HTERT RPE-1 (cell line): ENCODE data around the gene CTCFL.

Source experiments
- in situ Hi-C: fragments of 300-500 bp; cut with MboI; formaldehyde crosslinking; loops from 4 replicates; pipeline ENCODE4 v1.14.3; 2020; ENCODE audit warnings: low sequenced_read_pairs

The CTCFL gene

DNA sequence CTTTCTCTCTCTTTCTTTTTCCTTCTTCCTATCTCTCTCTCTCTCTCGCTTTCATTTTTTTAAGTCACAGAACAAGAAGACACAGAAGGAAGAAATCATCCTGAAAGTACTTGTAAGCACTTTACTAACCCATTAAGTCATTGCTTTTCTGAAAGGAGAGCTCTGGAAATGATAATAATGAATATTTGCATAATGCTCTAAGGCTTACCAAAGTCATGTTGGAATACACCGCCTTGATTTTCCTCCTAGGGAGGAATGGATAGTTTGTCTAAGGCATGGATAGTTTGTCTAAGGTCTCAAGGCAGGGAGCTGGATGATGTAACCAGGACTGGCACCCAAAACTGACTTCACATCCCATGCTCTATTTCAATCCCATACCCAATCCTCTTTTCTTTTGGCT, 12.9 kb upstream of the CTCFL start:
- in situ Hi-C loops = no loop called here

DNA sequence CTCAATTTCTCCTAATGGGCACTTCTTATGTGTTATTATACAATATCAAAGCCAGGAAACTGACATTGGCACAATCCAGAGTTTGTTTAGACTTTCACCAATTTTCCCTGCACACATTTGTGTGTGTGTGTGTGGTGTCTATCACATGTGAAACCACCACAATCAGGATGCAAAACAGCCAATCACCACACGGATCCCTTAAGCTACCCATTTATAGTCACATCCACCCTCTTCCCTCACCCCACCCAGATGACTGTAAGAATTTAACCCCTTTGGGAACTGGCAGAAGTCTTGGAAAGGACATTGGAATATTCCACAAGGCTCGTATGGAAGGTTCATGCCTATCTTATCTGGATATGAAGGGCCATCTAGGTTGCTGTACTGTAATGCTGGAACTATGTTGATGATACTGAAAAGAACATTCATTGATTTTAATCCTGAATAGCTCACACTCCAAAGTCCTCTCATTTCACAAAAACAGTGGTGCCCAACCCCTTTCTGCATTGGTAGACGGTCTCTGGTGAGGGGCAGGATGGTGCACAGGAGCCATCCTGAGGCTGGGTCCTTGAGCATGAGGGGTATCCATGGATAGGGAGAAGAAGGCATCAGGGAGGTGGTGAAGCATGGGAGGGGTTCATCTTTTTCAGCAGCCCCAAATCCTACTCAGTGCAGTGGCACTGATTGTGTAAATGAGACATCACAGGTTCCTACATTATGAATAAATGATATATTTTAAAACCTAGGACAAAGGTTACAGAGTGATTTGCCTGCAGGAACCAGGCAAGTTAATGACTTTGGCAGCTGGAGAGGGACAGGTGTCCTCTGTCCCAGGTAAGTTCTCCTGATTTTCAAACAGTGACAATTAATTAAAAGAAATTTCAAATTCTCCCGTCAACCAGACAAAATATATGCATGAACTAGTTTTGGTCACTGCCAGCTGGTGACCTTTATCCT, 12.1 kb upstream of the CTCFL start:
- in situ Hi-C loops = no loop called here

DNA sequence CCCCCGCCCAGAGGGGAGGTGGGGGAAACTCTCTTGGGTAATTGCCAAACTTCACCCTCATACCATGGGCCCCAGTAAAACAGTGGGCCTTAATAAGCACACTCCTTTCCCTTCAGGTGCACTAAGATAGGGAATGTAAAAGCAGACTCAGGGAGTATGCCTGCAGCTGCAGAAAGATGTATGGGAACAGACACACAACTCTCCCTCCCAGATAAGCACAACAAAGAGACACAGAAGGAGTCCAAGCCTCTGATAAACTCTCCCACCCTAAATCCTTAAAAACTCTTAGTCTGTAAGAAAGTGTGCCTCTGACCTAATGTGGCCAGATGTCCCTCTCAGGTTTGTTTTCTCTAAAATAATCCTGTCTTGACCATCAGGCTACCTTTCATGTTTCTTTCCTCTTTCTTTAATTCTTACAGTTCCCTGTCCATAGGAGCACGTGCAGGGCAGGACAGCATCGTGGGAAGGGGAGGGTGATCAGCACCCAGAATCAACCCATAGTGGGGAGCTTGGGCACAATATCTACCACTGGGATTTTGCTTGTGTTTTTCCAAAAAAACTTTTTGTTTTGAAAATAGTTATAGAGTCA, 11.3 kb upstream of the CTCFL start:
- in situ Hi-C loops = no loop called here

DNA sequence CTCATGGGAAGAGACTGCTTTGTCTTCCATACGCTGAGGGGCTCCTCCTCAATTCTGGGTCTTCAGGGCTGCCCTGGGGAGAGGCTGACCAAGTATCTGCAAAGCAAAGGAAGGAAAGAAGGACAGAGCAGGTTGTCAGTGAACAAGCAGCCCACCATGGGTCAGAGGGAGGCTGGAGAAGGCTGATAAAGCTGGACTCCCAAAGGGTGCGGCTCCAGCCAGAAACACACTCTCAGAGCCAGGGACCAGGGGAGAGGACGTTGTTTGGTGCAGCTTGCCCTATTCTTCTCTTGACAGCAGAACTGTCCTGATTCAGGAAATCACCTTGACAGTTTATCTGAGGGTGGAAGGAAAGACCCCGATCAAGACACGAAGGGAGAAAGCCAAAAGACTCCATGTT, 10.4 kb upstream of the CTCFL start:
- in situ Hi-C loops = no loop called here

GRCh38 chr20:57532104-57532503, 7.2 kb upstream of the CTCFL start:
- in situ Hi-C loops = no loop called here

- in situ Hi-C loops = no loop called here
Measured at GRCh38 chr20:57530327-57530981, 5.5 kb upstream of the CTCFL start.

DNA sequence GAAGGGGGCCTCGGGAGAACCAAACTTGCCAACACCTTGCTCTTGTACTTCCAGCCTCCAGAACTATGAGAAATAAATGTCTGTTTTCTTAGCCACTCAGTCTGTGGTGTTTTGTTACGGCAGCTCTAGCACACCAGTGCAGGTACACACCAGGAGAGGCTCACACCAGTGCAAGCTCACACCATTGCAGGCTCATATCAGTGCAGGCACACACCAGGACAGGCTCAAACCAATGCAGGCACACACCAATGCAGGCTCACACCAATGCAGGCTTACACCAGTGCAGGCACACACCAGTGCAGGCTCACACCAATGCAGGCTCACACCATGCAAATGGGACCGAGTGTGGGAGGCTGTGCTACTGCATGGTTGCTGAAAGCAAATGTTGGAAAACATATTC, 4.9 kb upstream of the CTCFL start:
- in situ Hi-C loops = no loop called here

GRCh38 chr20:57529160-57529585, 4.2 kb upstream of the CTCFL start:
- in situ Hi-C loops = no loop called here

GRCh38 chr20:57528148-57528547, 3.2 kb upstream of the CTCFL start:
- in situ Hi-C loops = no loop called here

DNA sequence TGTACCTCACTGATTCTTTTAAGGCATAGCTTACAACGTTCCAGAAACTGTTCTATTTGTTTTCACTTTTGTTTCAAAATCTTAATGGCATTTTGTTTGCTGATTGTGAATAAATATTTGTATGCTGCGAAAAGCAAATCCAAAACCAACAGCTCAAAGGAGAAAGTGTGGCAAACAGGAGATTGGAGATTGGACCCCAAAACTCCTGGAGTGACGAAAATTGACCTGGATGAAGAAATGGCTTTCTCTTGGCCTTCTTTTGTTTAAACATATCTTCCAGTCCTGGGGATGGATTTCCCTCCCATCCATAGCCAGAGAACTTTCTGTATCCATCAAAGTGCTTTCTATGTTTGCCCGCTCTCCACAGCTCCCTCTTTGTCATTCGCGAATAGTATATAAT, 2.8 kb upstream of the CTCFL start:
- in situ Hi-C loops = no loop called here

GRCh38 chr20:57526885-57527460, 2.0 kb upstream of the CTCFL start:
- in situ Hi-C loops = no loop called here

- in situ Hi-C loops = no loop called here
Measured at GRCh38 chr20:57526087-57526884, 1.3 kb upstream of the CTCFL start.

DNA sequence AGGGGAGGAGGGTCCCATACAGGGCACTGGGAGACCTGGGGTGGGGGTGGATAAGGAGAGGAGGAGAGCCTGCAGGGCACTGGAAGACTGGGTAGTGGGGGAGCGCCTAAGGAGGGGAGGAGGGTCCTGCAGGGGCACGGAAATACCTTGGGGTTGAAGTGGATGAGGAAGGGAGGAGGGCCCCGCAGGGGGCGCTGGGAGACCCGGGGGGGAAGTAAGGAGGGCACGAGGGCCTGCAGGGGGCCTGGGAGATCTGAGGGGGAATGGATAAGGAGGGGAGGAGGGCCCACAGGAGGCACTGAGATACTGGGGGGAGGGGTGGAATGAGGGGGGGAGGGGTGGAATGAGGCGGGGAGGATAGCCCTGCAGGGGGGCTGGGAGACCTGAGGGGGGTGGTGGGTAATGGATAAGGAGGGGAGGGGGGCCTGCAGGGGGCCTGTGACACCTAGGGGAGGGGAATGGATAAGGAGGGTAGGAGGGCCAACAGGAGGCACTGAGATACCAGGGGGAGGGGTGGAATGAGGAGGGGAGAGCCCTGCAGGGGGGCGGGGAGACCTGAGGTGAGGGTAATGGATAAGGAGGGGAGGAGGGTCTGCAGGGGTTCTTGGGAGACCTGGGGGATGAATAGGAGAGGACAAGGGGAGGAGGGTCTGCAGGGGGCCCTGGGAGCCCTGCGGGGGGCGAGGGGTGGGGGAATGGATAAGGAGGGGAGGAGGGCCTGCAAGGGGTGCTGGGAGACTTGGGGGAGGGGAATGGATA, 567 bp upstream of the CTCFL start:
- in situ Hi-C loops = no loop called here

DNA sequence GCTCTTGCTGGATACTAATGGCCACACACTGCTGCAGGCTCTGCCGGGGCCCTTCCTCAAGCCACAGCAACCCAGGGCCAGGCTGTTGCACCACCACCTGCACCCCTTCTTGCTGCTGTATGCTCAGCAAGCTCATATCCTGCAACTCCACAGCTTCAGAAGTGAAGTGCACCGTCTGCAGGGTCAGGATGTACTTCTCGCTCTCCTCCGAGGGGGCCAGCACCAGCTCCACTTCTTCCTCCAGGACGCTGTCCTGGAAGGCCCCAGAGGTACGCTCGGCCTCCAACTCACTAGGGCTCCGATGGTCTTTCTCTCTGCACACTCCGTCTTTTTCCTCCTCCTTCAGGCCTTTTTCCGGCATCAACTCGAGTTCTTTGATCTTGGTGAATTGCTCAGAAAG, 1.2 kb downstream of the CTCFL start:
- in situ Hi-C loops = no loop called here

GRCh38 chr20:57522380-57523140, 2.4 kb downstream of the CTCFL start:
- in situ Hi-C loops = no loop called here

DNA sequence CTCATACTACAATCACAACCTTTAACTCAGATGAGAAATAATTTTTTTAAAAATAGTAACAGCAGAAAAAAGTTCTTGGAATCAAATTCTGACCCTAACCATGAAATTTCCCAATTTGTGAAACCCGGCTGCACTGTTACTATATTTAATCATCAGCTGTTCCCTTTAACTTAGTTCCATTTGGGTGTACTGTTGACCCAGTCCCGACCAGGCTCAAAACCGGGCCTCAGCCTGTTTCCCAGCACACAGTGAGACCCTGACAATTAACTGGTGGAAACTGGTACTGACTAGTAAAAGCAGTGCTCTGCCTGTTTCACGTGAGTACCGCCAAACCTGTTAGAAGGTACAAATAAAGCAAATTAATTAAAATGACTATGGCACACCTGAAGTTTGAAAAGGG, 7.0 kb downstream of the CTCFL start:
- in situ Hi-C loops = no loop called here

DNA sequence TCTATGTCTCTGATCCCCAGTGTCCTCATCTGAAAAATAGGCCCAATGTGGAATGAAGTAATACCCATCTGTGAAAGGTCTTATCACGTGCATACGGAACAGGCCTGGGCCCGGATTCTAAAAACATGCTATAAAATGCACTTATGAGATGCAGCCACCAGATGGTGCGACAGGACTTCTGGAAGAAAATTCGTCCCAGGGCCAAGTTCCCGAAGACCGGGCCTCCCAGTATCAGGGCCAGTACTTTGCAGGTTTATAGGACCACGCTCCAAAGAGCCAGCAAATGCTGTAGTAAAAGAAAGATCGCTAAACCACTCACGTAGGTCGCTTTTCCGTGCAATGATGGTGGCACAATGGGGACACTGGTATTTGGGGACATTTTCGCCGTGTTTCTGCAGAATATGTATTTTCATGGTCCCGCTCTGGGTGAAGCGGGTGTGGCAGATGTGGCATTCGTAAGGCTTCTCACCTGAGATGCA, 10.6 kb downstream of the CTCFL start:
- in situ Hi-C loops = no loop called here

DNA sequence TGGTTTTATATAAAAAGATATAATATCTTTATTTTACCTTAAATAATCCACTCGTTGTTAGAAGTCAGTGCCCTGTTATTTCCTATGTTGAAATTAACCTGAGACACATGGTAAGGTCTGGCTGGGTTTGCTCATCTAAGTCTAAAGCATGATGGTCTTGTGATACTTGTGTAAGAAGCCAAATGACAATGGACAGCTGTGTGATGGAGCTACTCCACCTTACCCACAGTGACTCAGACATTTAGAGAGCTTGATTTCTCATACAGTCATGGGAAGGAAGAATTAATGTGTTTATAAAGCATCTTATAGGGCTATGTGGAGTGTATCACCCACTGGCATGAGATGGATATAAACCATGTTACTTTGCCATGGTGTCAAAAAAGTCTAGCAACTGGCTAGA, 11.7 kb downstream of the CTCFL start:
- in situ Hi-C loops = no loop called here

DNA sequence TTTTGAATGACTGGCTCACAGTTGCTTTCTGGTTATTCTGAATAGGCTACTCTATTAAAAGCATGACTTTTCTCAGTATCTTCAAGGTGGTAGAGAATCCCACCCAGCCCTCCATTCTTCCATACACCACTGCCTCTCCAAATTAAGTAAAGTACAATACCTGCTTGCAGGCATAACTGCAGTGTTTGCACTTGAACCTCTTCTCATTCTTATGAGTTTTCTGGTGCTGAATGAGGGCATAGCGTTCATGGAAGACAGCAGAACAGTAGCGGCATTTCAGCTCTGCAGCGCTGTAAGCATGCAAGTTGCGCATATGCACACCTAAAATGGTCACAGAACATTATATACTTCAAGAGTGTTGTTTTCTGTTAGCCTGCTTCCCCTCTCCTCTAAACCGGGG, 12.5 kb downstream of the CTCFL start:
- in situ Hi-C loops = no loop called here
